WI38 (cell line): Measurements from ENCODE around the gene C1orf21.

Source experiments
- H3K4me3 ChIP-seq: 2 replicates; pipeline ENCODE4 v1.5.1; 2011; ENCODE audit warnings: low read depth, mild to moderate bottlenecking, control low read depth, low read length
- CTCF ChIP-seq: IDR thresholded peaks from 2 replicates; pipeline ENCODE4 v1.5.1; 2012; ENCODE audit warnings: low read depth, mild to moderate bottlenecking, control low read depth, low read length

C1orf21 gene

DNA sequence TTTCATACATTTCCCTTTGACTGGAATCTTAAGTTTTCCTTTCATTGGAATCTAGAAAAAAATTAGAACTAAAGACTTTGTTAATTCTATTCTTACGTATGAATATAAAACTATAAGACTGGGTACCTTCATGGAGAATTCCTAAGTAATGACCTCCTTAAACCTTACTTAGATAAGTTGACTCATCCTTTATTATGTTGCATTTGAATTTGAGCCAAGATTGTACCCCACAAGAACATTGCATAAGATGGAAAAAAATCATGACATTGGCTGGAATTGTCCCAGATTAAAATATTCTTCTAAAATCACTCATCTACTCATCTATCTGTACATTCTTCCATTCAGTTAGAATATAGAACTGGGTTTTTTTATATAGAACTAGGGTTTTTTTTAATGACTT, 137.4 kb downstream of the C1orf21 start:
- no peak overlapping the region for H3K4me3 ChIP-seq
- TF ChIP-seq CTCF = no peak

- no peak overlapping the region for H3K4me3 ChIP-seq
- no peak for TF ChIP-seq CTCF
Observed at GRCh38 chr1:184527402-184527801, 140.6 kb downstream of the C1orf21 start.

GRCh38 chr1:184530226-184530625, 143.4 kb downstream of the C1orf21 start:
- no peak overlapping the region for H3K4me3 ChIP-seq
- TF ChIP-seq CTCF = no peak

- no peak for TF ChIP-seq CTCF
- no peak overlapping the region for H3K4me3 ChIP-seq
Observed at GRCh38 chr1:184531296-184531695, 144.5 kb downstream of the C1orf21 start.

DNA sequence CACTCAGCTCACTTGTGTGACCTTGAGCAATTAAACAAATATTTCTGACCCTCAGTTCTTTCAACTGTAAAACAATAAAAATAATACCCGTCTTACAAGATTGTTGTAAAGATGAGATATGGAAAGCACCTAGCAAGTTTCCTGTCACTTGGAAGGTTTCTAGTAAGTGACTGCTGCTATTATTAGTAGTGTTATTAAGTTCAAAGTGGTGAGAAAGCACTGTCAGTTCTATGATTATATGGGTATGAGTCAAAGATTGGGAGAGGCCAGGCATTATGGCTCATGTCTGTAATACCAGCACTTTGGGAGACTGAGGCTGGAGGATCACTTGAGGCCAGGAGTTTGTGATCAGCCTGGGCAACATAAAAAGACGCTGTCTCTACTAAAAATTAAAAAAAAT, 145.4 kb downstream of the C1orf21 start:
- no peak for TF ChIP-seq CTCF
- H3K4me3 ChIP-seq = no peak overlapping the region

- TF ChIP-seq CTCF = no peak
- H3K4me3 ChIP-seq = no peak overlapping the region
Observed at GRCh38 chr1:184533049-184533448, 146.2 kb downstream of the C1orf21 start.

DNA sequence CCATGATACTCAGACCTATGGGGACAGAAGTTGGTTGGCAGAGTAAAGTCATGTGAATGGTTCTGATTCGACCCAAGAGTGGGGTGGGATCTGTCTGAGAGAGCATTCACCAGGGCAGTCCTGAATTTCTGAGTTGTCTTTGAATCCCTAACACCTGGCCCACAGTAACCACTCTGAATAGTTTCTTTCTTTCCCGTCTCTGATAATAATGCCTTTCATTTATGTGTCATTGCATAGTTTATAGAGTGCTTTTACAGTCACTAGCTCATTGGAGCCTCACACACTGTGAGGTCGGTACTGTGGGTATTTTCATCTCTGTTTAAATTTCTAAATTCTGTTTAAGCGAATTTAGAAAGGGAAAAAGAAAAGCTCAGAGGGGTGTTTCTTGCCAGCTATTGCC, 147.1 kb downstream of the C1orf21 start:
- no peak for TF ChIP-seq CTCF
- H3K4me3 ChIP-seq = no peak overlapping the region

DNA sequence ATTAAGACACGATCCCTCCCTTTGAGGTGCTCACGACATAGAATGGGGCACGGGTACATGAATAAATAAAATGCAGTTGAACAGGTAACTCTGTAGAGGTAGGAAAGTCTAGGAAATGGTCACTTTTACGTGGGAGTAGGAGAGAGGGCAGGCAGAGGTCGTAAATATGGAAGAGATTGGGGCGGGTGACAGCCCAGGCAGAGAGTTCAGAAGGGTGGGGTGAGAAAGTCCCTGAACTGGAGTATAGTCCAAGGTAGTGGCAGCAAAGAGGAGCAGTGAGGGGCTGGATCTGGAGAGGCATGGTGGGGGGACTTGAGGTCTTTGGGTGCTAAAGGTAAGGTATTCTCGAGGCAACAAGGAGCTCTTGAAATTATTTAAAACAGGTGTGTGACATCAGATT, 147.9 kb downstream of the C1orf21 start:
- H3K4me3 ChIP-seq = no peak overlapping the region
- TF ChIP-seq CTCF = no peak
